GM23338 (cell line): Measurements from ENCODE around the gene NAB2. TPM values are rescaled to one million over a fixed set of nuclear protein-coding genes. Genes with fewer than 3 reads are reported as not detected.

ENCODE experiments used
- CREB1 ChIP-seq: fragments of 250-450 bp; sonication (Bioruptor Pico); IDR thresholded peaks from 2 replicates; pipeline ENCODE4 v1.5.0; 2020; ENCODE audit warnings: low read depth, mild to moderate bottlenecking, moderate library complexity
- CTCF ChIP-seq, 2 experiments: fragments of 200-600 bp in 1 of 2; sonication (generic) in 1 of 2; conservative IDR thresholded peaks; 2 replicates each; pipeline versions ENCODE4 v1.5.1 to v1.6.1; 2016 to 2017; ENCODE audit warnings: antibody characterized with exemption in 2 of 2, low read depth in 2 of 2, mild to moderate bottlenecking in 2 of 2, moderate library complexity in 1 of 2
- ETS1 ChIP-seq: IDR thresholded peaks from 2 replicates; pipeline ENCODE4 v1.6.1; 2016; ENCODE audit warnings: antibody characterized with exemption
- EZH2 ChIP-seq: fragments of 200-600 bp; sonication (generic); IDR thresholded peaks from one replicate; pipeline ENCODE4 v1.8.0; 2017; ENCODE audit warnings: antibody characterized with exemption, mild to moderate bottlenecking, low read depth; ENCODE audit not compliant: unreplicated experiment
- NANOG ChIP-seq: IDR thresholded peaks from 2 replicates; pipeline ENCODE4 v1.6.1; 2016; ENCODE audit warnings: antibody characterized with exemption, borderline replicate concordance
- POLR2AphosphoS5 ChIP-seq: IDR thresholded peaks from 2 replicates; pipeline ENCODE4 v1.6.1; 2016; ENCODE audit warnings: antibody characterized with exemption, low read depth
- STAT1 ChIP-seq: IDR thresholded peaks from one replicate; pipeline ENCODE4 v1.6.1; 2016; ENCODE audit warnings: antibody characterized with exemption; ENCODE audit not compliant: unreplicated experiment
- ZNF114 ChIP-seq: fragments of 250-450 bp; sonication (Bioruptor Pico); IDR thresholded peaks from 2 replicates; pipeline ENCODE4 v1.5.0; 2020; ENCODE audit warnings: mild to moderate bottlenecking, moderate library complexity
- ZNF331 ChIP-seq: fragments of 250-450 bp; sonication (Bioruptor Pico); IDR thresholded peaks from 2 replicates; pipeline ENCODE4 v1.5.0; 2020; ENCODE audit warnings: low read depth, mild to moderate bottlenecking, moderate library complexity
- ZNF462 ChIP-seq: fragments of 250-450 bp; sonication (Bioruptor Pico); IDR thresholded peaks from 2 replicates; pipeline ENCODE4 v1.5.0; 2020; ENCODE audit warnings: mild to moderate bottlenecking, moderate library complexity
- polyA plus RNA-seq: library from polyadenylated mRNA; unstranded; fragments of >200 nt; fragmentation: Nextera tagmentation; extraction: Ambion mirVana; gene quantifications from 2 replicates; pipeline ENCODE4 v1.2.1, GENCODE V29; 2016
- total RNA-seq: library from RNA; depleted of rRNA; stranded (reverse); fragments of >200 nt; shearing (Covaris generic); gene quantifications from 2 replicates; pipeline ENCODE4 v1.2.3, GENCODE V29; 2014

Gene NAB2
- total and polyA plus RNA-seq, 2 experiments from 2014 or later: 6.5 to 19.8 TPM

GRCh38 chr12:57133916-57134315, 45.0 kb downstream of the NAB2 start (continued):
- no peak for TF ChIP-seq ZNF462 (CRISPR knock-in tag)
- TF ChIP-seq ZNF331: no peak
- TF ChIP-seq EZH2: no peak
- no peak for TF ChIP-seq CREB1
- TF ChIP-seq ZNF114 (CRISPR knock-in tag): no peak
- TF ChIP-seq POLR2AphosphoS5: no peak
- no peak for TF ChIP-seq CTCF (conservative IDR thresholded peaks at IDR 0.05; ENCODE audit: low read depth in 2 of 2)
- TF ChIP-seq ETS1: no peak
- no peak for TF ChIP-seq STAT1
- no peak for TF ChIP-seq NANOG
